PC-9 (cell line): ENCODE results near the gene BMP8B.
"Not testable (repeated sequence)": the region's sequence is repeated elsewhere in the genome, so short reads cannot be mapped to it uniquely, and the experiment has no call there.

ENCODE experiments used
- EZH2 ChIP-seq: fragments of 200-600 bp; sonication (generic); IDR thresholded peaks from 2 replicates; pipeline ENCODE4 v1.8.0; 2017; ENCODE audit warnings: antibody characterized with exemption, low read depth
- TF ChIP-seq, protein P1 (sequence below): fragments of 200-600 bp; sonication (generic); conservative IDR thresholded peaks from 2 replicates; pipeline ENCODE4 v1.6.1; 2017; ENCODE audit warnings: mixed run types, antibody characterized with exemption, mild to moderate bottlenecking, moderate library complexity

DNA sequence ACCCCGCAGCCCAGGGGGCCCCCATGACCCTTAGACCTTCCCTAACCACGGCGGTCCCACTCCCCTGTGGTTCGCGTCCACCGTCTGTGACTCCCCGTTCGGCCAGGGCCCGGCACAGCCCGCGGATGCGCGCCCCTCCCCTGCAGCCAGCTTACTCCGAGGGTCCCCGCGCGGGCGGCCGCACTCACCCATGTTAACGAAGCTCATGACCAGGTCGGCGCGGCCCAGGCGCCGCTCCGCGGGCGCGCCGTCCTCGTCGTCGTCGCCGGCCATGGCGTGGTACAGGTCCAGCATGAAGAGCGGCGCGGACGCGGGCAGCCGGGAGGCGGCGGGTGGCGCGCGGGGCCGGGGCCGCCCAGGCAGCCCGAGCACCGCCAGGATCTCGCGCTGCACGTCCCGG is 701 bp downstream of the BMP8B start:
- TF ChIP-seq, protein P1, sequence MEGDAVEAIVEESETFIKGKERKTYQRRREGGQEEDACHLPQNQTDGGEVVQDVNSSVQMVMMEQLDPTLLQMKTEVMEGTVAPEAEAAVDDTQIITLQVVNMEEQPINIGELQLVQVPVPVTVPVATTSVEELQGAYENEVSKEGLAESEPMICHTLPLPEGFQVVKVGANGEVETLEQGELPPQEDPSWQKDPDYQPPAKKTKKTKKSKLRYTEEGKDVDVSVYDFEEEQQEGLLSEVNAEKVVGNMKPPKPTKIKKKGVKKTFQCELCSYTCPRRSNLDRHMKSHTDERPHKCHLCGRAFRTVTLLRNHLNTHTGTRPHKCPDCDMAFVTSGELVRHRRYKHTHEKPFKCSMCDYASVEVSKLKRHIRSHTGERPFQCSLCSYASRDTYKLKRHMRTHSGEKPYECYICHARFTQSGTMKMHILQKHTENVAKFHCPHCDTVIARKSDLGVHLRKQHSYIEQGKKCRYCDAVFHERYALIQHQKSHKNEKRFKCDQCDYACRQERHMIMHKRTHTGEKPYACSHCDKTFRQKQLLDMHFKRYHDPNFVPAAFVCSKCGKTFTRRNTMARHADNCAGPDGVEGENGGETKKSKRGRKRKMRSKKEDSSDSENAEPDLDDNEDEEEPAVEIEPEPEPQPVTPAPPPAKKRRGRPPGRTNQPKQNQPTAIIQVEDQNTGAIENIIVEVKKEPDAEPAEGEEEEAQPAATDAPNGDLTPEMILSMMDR: not testable (repeated sequence)
- TF ChIP-seq EZH2: not testable (repeated sequence)
